NCI-H446 treated with DMSO at 0.1 percent for 48 hours (cell line): ENCODE data around the gene NUP210L.
"Not testable (repeated sequence)": the region's sequence is repeated elsewhere in the genome, so short reads cannot be mapped to it uniquely, and the experiment has no call there.

ENCODE experiments used
- DNase-seq: peaks from one replicate; lab custom pipeline; 2025; lab: John Stamatoyannopoulos, UW

The NUP210L gene

DNA sequence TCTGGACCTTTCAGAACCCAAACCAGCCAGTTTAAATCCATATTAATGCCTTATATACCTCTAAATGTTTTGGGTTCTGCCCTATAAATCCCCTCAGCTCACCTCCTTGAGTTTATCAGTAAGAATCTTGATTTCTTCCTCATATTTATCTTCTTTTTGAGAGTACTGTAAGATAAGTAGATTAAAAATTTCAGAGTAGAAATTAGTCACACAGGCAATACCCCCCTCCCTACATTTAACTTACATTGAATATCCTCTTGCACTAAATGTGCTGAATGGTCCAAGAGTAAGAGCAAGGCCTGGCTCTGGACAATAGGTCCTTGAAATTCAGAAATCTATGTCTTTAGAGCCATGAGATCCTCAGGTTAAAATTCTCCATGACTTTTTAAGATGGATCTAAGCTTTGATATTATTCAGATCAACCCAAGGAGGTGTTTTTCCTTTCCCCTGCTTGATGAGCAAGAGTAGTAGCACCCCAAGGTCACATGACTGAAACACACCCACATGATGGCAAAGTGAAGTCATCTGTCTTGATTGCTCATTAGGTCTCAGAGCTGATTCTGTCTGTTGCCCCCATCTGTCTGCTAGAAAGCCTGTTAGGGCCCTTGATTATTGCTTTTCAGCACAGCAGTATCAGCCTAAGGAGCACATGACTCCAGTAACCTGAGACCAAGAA, 15.8 kb upstream of the NUP210L start:
- no peak for DNase-seq

GRCh38 chr1:154167461-154167860, 12.6 kb upstream of the NUP210L start:
- no peak for DNase-seq

DNA sequence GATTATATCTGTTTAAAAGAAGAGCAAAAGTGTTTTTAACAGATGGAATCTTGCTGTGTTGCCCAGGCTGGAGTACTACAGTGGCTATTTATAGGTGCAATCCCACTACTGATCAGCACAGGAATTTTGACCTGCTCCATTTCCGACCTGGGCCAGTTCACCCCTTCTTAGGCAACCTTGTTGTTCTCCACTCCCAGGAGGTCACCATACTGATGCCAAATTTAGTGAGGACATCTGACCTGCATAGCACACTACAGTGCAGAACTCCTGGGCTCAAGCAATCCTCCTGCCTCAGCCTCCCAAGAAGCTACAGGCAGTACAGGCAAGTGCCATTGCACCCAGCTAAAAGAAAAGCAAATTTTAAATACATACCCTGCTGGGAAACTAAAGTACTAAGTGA, 11.3 kb upstream of the NUP210L start:
- DNase-seq: no peak

GRCh38 chr1:154159554-154159953, 4.7 kb upstream of the NUP210L start:
- DNase-seq: no peak

- DNase-seq: no peak
Observed at GRCh38 chr1:154158307-154159125, 3.6 kb upstream of the NUP210L start.

DNA sequence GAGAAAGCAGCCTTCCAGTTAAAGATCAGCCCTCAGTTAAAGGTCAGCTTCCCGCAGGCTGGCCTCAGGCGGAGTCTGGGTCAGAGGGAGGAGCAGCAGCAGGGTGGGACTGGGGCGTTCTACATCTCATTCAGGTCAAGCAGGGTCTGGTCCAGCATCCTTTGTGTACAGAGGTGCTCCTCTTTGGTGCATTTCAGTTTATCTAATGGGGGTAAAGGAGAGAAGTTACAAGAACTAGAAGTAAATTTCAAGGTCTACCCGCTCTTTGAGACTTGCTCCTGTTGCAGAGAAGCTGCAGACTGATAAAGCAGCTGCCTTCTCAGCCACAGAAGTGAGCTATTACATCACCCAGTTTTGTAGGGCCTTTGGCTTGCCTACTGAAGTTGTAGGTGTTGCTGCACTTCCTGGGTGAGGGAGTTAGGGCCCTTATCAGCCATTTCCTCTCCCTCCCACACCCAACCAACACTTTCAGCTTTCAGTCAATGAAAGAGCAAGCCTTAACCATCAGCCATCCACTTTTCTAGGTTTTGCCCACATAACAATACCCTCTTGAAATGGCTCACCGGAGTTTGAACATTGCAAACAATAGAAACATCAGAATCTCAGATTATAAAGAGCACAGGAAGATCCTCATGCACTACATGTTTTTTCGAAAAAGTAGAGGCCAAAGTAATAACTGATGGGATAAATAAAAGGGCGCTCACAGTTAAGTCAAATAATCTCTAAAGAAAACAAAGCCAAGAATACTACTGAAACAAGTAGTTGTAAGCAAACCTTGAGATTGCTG, 2.8 kb upstream of the NUP210L start:
- no peak for DNase-seq

DNA sequence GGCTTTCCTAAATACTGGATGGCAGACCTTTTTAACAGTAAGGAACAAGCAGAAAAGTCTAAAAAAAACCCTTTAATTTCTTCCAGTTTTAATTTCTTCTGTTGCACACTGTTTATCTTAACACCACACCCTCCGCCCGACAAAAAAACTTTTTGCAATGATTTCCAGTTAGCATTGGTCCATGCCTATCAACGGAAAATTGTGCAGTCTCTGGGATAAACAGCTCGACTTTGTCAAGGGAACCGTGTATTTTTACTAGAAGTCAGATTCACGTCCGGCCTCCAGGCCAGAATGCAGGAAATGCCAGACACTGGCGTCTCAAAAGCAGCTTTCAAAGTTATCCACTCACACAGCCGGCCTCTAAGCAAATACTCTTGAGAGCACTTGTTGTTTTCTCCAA, 378 bp upstream of the NUP210L start:
- DNase-seq: no peak

DNA sequence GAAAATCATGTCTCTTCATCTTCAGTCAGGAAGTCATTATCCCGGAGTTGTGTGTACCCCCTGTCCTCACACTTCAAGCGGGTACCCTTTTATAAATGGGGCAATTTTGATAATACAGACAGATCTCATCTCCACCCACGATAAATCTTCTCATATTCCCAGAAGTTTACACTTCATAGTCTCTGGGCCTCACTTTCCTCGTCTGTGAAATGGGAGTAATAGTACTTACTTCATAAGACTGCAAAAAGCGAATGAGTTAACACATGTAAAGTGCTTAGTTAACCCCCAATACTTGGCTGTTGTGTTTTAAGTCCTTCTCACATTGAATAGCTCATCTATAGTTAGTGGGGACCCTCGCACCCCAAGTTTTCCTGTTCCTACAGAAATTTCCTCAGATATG, 820 bp downstream of the NUP210L start:
- DNase-seq: no peak

DNA sequence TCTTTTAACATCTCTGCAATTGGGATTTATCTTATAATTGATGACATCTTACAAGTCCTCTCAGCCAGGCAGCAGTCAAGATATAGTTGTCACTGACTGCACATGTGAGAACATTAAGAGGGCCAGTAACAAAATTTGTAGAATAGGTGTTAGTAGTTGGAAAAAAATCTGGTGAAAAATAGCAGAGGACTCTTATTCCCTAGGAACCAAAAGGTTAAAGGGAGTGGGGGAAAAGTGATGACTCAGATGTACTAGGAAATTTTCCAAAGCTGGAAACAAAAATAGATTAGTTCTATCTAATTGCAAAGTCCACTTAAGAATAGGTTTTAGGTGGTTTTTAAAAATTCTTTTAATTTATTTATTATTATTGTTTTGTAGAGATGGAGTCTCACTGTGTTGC, 3.6 kb downstream of the NUP210L start:
- DNase-seq: no peak

GRCh38 chr1:154148807-154149206, 6.1 kb downstream of the NUP210L start:
- no peak for DNase-seq

DNA sequence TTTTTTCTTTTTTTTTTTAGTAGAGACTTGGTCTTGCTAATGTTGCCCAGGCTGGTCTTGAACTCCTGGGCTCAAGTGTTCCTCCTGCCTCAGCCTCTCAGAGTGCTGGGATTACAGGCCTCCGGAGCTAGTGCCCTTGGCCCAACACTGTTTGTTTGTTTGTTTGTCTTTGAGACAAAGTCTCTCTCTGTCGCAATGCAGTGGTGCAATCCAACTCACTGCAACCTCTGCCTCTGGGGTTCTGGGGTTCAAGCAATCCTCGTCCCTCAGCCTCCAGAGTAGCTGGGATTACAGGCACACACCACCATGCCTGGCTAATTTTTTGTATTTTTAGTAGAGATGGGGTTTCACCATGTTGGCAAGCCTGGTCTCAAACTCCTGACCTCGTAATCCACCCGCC, 7.4 kb downstream of the NUP210L start:
- DNase-seq: not testable (repeated sequence)

DNA sequence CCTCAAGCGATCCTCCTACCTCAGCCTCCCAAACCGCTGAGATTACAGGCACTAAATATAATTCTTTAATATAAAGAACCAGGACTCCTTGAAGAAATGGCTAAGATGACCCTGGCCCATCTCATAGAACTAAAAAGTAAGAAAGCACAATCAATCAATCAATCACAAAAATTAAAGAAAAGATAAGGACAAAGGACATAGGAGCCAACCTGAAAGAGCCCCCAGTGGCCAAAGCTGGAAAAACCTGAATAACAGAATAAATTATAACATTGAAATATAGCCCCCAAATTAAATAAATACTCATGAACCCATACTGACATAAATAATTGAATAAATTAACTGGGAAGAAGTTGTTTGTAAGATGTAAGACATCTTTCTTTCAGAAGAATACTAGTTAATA, 8.9 kb downstream of the NUP210L start:
- DNase-seq: no peak

GRCh38 chr1:154142358-154142757, 12.5 kb downstream of the NUP210L start:
- DNase-seq: no peak

DNA sequence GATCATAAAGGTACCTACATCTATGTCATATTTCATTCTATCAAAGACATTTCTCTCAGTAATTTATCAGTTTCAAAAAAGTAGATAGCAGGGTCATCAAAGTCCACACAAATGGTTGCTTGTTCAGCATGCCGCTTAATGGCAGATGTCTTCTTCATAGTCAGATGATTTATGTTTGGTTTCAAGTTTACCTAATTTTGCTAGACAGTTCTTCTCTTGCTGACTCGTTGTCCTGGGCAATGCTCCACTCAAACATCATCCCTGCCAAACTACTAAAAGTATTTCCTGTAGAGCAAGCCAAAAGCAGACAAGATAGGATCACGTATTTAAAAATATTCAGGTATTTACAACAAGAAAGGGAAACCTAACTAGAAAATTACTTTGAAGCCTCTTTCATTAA, 13.6 kb downstream of the NUP210L start:
- peak; percentile 37 for DNase-seq

- DNase-seq: no peak
Observed at GRCh38 chr1:154137888-154138287, 17.0 kb downstream of the NUP210L start.

DNA sequence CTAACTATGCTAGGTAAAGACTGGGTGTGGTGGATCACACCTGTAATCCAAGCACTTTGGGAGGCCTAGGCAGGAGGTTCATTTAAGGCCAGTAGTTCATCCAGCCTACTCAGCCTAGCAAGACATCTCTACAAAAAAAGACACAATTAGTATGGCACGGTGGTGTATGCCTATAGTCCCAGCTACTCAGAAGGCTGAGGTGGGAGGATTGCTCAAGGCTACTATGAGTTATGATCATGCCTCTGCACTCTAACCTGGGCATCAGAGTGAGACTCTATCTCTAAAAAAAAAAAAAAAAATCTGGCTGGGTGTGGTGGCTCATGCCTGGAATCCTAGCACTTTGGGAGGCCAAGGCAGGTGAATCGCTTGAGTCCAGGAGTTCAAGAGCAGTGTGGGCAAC, 21.6 kb downstream of the NUP210L start:
- no peak for DNase-seq

GRCh38 chr1:154129391-154129970, 25.4 kb downstream of the NUP210L start:
- no peak for DNase-seq

DNA sequence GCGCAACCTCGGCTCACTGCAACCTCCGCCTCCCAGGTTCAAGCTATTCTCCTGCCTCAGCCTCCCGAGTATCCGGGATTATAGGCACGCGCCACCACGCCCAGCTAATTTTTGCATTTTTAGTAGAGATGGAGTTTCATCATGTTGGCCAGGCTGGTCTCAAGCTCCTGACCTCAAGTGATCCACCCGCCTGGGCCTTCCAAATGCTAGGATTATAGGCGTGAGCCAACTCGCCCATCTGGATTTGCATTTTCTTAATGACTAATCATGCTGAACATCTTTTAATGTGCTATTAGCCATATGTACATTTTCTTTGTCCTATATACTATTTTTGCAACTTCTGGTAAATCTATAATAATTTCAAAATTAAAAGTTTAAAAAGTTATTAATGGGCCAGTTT, 31.7 kb downstream of the NUP210L start:
- DNase-seq: not testable (repeated sequence)

- DNase-seq: no peak
Observed at GRCh38 chr1:154117642-154118041, 37.2 kb downstream of the NUP210L start.

DNA sequence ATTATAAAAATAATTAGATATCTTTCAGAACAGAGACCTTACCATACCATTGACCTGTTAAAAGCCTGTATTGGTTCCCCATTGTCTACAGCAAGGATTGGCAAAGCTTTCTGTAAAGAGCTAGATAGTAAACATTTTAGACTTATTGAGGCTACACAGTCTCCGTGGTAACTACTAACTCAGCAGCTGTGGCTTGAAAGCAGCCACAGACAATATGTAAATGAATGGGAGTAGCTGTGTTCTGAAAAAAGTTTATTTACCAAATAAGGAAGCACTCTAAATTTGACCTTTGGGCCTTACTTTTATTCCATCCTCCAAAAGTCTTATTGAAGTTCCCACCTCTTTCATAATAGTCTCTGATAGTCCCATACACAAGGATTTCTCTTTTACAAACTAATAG, 39.7 kb downstream of the NUP210L start:
- DNase-seq: no peak

- no peak for DNase-seq
Observed at GRCh38 chr1:154104433-154105082, 50.3 kb downstream of the NUP210L start.

DNA sequence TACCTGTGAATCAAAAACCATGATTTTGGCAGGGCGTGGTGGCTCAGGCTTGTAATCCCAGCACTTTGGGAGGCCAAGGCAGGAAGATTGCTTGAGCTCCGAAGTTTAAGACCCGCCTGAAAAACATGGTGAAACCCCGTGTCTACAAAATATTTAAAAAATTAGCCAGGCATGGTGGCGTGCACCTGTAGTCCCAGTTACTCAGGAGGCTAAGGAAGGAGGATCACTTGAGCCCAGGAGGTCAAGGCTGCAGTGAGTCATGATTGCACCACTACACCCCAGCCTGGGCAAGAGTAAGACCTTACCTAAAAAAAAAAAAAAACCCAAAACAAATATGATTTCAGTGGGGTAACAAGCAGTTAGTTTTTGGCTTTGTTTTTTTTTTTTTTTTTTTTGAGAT, 54.7 kb downstream of the NUP210L start:
- not testable (repeated sequence) for DNase-seq
